GOT3 (cell line): ENCODE data around the gene LUC7L2.
"Not testable (repeated sequence)": the region's sequence is repeated elsewhere in the genome, so short reads cannot be mapped to it uniquely, and the experiment has no call there.

ENCODE experiments used
- DNase-seq: peaks from one replicate; lab custom pipeline; 2025; ENCODE audit warnings: mixed read lengths; lab: John Stamatoyannopoulos, UW

LUC7L2 gene

DNA sequence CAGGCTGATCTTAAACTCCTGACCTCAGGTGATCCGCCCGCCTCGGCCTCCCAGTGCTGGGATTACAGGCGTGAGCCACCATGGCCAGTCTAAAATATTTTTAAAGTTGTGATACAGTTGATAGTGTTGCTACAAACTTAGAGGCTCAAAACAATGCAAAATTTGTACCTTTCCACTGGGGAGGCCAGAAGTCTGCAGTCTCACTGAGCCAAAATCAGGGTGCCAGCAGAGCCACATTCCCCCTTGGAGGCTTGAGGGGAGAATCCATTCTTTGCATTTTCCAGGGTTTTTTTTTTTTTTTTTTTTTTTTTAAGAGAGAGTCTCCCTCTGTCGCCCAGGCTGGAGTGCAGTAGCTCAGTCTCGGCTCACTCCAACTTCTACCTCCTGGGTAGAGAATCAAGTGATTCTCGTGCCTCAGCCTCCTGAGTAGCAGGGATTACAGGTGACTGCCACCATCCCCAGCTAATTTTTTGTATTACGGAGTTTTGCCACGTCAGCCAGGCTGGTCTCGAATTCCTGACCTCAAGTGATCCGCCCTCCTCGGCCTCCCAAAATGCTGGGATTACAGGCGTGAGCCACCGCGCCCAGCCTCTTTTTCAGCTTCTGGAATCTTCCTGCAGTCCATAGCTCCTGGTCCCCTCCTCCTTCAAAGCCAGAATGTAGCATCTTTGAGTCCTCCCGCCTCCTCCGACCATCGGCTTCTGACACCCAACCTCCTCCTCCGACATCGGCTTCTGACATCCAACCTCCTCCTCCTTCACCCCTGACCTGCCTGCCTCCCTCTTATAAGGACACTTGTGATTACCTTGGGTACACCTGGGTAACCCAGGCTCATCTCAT is 86.6 kb downstream of the LUC7L2 start:
- no peak for DNase-seq

DNA sequence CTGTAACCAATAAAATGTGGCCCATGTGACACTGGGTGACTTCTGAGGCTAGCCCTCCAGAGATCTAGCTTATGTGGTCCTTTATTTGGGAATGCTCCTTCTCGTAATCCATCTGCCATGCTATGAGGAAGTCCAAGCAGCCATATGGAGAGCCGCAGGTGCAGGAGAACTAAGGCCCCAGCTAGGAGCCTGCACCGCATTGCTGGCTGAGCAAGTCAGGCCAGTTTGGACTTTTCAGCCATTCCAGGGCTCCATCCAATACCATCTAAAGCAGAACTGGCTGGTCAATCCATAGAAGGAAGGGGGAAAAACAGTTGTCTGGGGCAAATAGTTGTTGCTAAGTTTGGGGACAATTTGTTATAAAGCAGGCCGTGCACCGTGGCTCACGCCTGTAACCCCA is 91.2 kb downstream of the LUC7L2 start:
- no peak for DNase-seq

DNA sequence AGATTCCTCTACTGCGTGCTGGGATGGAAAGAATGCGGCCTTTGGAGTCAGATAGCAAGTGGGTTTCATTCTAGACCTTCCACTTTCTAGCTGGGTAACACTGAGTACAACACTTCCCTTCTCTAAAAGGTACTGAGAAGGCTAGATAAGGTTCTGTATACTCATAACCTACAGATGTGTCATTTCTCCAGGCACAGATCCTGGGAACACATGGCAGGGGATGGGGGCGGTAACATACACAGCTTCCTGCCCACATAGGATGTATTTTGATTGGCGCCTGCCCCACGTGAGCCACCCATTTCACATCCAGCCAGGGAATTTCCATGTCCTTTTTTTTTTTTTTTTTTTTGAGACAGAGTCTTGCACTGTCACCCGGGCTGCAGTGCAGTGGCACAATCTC is 91.9 kb downstream of the LUC7L2 start:
- no peak for DNase-seq

DNA sequence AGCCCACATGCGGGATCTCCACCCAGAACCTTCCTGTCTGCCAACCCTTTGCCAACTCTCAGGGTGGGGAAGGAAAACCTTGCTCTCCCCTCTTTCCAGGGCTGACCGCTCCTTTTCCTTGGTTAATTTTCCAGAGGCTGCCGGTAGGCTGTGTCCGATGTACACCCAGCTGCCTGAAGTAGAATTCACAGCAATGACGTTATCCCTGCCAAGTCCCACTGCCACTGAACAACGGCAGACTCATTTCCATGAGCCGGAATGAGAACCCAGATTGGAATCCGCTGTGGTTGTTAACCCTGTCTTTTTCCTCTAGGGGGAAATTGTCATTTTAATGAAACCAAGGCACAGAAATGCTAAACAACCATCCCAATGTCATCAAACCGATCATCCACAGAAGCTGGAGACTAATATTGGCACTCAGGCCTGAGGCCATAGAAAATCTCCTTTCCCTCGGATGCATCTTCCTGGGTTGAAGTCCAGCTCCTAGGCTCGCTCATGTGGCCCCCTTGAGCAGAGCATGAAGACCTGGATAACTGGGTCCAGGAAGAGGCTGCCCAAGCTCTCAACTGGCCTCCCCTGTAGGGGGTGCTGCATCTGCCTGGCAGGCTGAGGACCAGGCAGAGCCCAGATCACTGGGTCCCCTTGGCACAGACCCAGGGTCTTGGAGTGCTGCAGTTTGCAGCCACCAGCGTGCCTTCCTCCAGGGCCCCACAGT is 93.4 kb downstream of the LUC7L2 start:
- DNase-seq = peak; percentile 8

DNA sequence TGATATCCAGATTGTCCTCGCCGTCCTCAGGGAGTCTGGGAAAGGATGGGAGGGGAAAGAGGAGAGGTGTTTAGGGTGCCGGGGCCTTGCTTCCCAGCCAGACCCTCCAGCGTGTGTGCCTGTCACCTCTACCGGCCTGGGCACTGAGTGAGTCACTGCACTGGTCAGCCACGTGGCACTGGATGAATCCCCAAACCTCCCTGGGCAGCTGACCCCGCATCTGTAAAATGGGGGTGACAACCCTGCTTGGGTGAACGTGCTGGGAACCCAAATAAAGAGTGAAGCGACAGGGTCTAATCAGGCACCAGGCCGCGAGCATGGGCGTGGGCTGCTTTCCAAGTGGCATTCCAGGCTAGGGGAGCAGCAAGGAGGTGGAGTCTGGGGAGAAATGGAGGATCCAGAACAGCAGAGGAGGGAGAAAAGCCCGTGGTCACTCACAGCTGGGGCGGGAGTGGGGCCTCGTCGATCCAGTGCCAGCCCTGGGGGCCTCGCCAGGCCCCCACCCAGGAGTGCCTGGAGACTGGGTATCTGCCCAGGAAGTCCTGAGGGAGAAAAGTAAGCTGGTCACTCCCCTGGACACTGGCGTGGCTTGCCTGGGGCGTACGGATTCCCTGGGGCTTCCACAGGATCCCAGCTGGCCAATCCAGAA is 94.1 kb downstream of the LUC7L2 start:
- DNase-seq = no peak

DNA sequence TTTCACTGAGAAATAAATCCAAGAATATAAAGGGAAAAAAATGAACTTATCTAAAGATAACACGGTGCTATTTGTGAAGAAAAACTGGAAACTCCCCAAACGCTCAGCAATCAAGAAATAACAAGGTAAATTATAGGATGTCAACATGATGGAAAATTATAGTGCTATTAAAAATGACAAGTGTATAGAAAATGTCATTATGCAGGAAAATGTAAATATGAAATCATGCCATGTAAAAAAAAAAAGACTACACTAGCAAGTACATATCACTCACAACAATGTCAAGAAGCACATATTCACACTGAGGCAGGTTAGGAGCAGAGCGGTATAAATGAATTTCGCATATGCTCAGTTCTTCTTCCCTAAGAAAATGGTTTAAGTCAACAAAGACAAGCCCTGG is 96.1 kb downstream of the LUC7L2 start:
- DNase-seq = no peak

DNA sequence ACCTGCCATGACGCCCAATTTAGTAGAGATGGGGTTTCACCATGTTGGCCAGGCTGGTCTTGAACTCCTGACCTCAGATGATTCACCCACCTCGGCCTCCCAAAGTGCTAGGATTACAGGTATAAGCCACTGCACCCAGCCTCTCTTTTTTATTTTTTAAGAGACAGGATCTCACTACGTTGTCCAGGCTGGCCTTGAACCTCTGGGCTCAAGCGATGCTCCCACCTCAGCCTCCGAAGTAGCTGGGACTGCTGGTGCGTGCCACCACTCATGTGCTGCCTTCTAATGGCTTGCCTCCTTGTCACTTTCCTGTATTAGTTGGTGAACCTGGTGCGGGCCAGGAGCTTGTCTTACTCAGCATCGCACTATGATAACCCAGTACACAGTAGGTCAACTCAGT is 96.8 kb downstream of the LUC7L2 start:
- no peak for DNase-seq

DNA sequence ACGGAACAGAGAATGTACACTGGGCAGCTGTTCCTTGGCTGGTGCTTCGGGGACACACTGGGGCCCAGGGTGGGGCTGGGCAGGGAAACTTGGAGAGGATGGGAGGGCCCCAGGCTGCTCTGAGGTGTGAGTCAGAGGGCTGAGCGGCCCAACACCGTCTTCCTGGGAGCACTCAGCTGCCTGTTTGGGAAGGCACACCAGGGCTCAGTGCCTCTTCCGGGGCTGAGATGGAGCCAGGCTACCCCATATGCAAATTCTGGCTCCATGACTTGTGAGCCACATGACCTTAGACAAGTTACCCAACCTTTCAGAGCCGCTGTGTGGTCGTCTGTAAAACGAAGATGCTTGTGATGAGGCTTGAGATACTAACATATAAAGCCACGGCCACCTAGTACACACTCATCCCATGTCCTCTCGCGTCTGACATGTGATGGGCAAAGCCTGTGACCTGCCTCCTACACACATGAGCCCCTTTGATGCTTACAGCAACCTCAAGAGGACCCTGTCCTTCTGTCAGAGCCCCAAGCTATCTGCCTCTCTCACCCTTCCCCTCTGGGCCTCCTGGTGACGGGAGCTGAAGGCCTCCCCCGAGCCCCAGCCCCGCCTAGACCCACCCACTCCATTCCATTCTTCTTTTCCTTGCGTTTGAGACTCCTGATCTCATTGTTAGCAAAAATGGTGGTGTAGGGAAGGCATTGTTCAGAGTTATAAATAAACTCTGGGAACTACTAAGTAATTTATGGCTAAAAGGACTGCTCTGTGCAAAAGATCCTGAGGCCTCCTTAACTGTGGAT is 97.7 kb downstream of the LUC7L2 start:
- DNase-seq = no peak

DNA sequence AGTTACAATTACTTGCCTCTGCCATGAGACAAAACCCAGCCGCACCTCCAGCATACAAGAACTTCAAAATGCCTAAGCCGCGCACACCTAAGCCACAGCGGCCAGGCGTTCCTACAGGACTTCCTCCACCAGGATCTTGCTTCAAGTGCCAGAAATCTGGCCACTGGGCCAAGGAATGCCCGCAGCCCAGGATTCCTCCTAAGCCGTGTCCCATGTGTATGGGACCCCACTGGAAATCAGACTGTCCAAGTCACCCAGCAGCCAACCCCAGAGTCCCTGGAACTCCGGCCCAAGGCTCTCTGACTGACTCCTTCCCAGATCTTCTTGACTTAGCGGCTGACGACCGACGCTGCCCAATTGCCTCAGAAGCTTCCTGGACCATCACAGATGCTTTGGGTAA is 103.7 kb downstream of the LUC7L2 start:
- not testable (repeated sequence) for DNase-seq

DNA sequence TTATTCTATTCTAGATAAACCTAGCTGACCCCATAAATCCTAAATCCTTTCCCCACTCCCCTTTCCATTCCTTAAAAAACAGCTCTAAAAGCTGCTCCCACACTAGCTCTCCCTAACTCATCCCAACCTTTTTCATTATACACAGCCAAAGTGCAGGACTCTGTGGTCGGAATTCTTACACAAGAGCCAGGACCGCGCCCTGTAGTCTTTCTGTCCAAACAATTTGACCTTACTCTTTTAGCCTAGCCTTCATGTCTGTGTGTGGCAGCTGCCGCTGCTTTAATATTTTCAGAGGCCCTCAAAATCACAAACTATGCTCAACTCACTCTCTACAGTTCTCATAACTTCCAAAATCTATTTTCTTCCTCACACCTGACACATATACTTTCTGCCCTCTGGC is 104.8 kb downstream of the LUC7L2 start:
- DNase-seq = not testable (repeated sequence)

DNA sequence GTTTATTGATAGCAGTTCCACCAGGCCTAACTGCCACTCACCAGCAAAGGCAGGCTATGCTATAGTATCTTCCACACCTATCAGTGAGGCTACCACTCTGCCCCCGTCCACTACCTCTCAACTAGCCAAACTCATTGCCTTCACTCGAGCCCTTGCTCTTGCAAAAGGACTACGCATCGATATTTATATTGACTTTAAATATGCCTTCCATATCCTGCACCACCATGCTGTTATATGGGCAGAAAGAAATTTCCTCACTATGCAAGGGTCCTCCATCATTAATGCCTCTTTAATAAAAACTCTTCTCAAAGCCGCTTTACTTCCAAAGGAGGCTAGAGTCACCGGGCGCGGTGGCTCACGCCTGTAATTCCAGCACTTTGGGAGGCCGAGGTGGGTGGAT is 105.4 kb downstream of the LUC7L2 start:
- DNase-seq = not testable (repeated sequence)

DNA sequence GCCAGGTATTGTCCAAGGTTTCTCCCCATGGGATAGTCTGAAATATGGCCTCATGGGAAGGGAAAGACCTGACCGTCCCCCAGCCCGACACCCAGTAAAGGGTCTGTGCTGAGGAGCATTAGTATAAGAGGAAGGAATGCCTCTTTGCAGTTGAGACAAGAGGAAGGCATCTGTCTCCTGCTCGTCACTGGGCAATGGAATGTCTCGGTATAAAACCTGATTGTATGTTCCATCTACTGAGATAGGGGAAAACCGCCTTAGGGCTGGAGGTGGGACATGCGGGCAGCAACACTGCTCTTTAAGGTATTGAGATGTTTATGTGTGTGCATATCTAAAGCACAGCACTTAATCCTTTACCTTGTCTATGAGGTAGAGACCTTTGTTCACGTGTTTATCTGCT is 108.0 kb downstream of the LUC7L2 start:
- not testable (repeated sequence) for DNase-seq

DNA sequence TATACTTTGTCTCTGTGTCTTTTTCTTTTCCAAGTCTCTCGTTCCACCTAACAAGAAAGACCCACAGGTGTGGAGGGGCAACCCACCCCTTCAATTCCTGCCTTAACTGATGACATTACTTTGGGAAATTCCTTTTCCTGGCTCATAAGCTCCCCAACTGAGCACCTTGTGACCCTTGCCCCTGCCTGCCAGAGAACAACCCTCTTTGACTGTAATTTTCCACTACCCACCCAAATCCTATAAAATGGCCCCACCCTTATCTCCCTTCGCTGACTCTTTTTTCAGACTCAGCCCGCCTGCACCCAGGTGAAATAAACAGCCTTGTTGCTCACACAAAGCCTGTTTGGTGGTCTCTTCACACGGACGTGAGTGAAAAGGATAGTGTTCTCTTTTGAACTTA is 108.6 kb downstream of the LUC7L2 start:
- DNase-seq = not testable (repeated sequence)

DNA sequence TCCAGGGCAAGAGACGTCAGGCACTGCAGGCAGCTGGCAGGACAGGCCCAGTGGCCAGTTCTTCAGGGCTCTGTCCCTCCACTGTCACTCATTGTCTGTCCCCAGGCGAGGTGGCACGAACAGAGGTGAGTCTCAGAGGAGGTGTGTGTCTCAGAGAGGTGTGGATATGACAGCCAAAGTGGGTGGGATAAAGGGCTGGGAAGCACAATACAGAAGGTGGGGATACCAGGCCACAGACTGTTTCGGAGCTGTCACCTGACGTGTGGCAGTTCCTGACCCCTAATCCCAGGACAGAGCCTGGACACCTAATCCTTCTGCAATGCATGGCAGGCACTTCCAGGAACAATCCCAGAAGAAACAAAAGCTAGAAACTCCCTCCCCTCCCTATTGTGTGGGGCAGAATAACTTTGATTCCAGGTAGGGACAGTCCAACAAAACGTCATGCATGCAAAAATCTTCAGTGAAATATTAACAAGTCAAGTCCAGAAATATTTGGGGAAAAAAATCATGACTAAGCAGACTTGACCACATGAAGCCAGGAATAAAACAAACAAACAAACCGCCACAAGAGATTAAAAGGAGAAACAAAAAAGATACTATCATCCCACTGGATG is 112.2 kb downstream of the LUC7L2 start:
- DNase-seq = no peak
